CD1c-positive myeloid dendritic cell (primary cell): Measurements from ENCODE around the gene GAS7.
A peak's percentile ranks its signal among the peaks of the same experiment; 100 is the strongest.

Source experiments
- DNase-seq: peaks from one replicate; pipeline ENCODE4 v3.0.0-alpha.2; 2016; ENCODE audit errors: extremely low spot score

Gene GAS7

GRCh38 chr17:10171581-10171981, 26.8 kb downstream of the GAS7 start:
- peak; percentile 32 for DNase-seq

GRCh38 chr17:10171122-10171571, 27.3 kb downstream of the GAS7 start:
- peak; percentile 67 for DNase-seq

GRCh38 chr17:10170233-10170632, 28.2 kb downstream of the GAS7 start:
- no peak for DNase-seq

- peak; percentile 63 for DNase-seq
These were observed 29.1 kb downstream of the GAS7 start for GRCh38 chr17:10169290-10169689.

- no peak for DNase-seq
These were observed 32.0 kb downstream of the GAS7 start for GRCh38 chr17:10166176-10166935.

GRCh38 chr17:10162096-10162495, 36.3 kb downstream of the GAS7 start:
- no peak for DNase-seq

GRCh38 chr17:10161386-10161785, 37.0 kb downstream of the GAS7 start:
- no peak for DNase-seq

- DNase-seq = peak; percentile 95
These were observed 41.3 kb downstream of the GAS7 start for GRCh38 chr17:10156948-10157607.

GRCh38 chr17:10156599-10156947, 41.8 kb downstream of the GAS7 start:
- no peak for DNase-seq

- no peak for DNase-seq
These were observed 42.4 kb downstream of the GAS7 start for GRCh38 chr17:10156077-10156435.

GRCh38 chr17:10155371-10156076, 42.9 kb downstream of the GAS7 start:
- no peak for DNase-seq

- peak; percentile 95 for DNase-seq
These were observed 46.5 kb downstream of the GAS7 start for GRCh38 chr17:10151667-10152496.

GRCh38 chr17:10149573-10150399, 48.6 kb downstream of the GAS7 start:
- DNase-seq = peak; percentile 87

- DNase-seq = no peak
These were observed 50.5 kb downstream of the GAS7 start for GRCh38 chr17:10147761-10148415.

- DNase-seq = no peak
These were observed 51.4 kb downstream of the GAS7 start for GRCh38 chr17:10147040-10147439.

- DNase-seq = no peak
These were observed 53.4 kb downstream of the GAS7 start for GRCh38 chr17:10144982-10145381.

- no peak for DNase-seq
These were observed 54.0 kb downstream of the GAS7 start for GRCh38 chr17:10144456-10144855.

GRCh38 chr17:10141436-10141835, 57.0 kb downstream of the GAS7 start:
- DNase-seq = no peak

- DNase-seq = no peak
These were observed 58.8 kb downstream of the GAS7 start for GRCh38 chr17:10139577-10139976.

- DNase-seq = no peak
These were observed 62.0 kb downstream of the GAS7 start for GRCh38 chr17:10136258-10136981.
